ENCODE measurements around the gene OR2J3. TPM values are rescaled to one million over a fixed set of nuclear protein-coding genes. Genes with fewer than 3 reads are reported as not detected.

OR2J3 gene
- total and polyA plus RNA-seq, 10 of the 15 experiments (the other 5 are each of a cell fraction or from before 2014, with no cell fraction given) = not detected

DNA sequence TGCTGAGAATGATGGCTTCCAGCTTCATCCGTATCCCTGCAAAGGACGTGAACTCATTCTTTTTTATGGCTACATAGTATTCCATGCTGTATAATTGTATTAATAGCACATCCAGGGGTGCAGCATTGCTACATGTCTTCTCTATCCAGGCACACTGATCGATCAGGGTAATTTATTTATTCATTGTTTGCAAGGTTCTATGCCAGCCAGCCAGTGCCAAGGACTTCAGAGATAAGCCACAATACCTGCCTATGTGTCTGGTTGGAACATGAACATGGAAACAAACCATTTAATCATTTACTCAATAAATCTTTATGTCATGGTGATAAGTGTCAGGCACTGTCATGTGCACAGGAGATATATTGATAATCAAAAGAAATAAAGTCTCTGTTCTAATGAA is 14.9 kb upstream of the OR2J3 start:
- Histone ChIP-seq H3K4me3 (no peak overlapping the region), H3K79me2 (ENCODE audit: control insufficient read depth, insufficient read depth, low read length) (no peaks in the 10 kb centered on the region), H4K20me1 (ENCODE audit: control insufficient read depth, insufficient read depth) (no peaks in the 10 kb centered on the region), H3K4me2 (ENCODE audit: control insufficient read depth, insufficient read depth) (no peak overlapping the region), H2AFZ (ENCODE audit: control insufficient read depth, low read depth, low read length) (no peak overlapping the region), H3K9me3 (replicated peaks; ENCODE audit: control insufficient read depth, insufficient read depth, low read length) (no peaks in the 10 kb centered on the region), H3K36me3 (ENCODE audit: control insufficient read depth in 2 of 2, insufficient read depth in 2 of 2, low read length in 1 of 2) (no peaks in the 10 kb centered on the region), H3K27me3 (replicated peaks in 1 of 2; ENCODE audit: control insufficient read depth in 2 of 2, insufficient read depth in 2 of 2, low read length in 1 of 2) (no peaks in the 10 kb centered on the region), H3K27ac (ENCODE audit: control insufficient read depth, insufficient read depth) (no peak overlapping the region), H3K9ac (ENCODE audit: control insufficient read depth, insufficient read depth, low read length) (no peak overlapping the region), H3K4me1 (ENCODE audit: control insufficient read depth, insufficient read depth, low read length) (no peaks in the 10 kb centered on the region)
- WGBS (ENCODE audit: insufficient coverage, insufficient replicate concordance, low lambda C conversion rate, missing lambda C conversion rate) = 30% methylated on average over 3 of the region's 3 CpGs
- FAIRE-seq (no peak), ATAC-seq (no peak), DNase-seq (ENCODE audit: low read depth, low spot score) (no peak)
- ChIA-PET POLR2A (no interaction called here), RAD21 (ENCODE audit: unreplicated experiment) (no interaction called here), SMC1A (ENCODE audit: uncharacterized antibody, unreplicated experiment) (no interaction called here), CTCF (no interaction called here)
- intact Hi-C loops (cut with micrococcal nuclease; ENCODE audit: unreplicated experiment) = no loop called here
- TF ChIP-seq ZNF622 (IDR thresholded peaks at IDR 0.05) (no peak), SMC3 (IDR thresholded peaks at IDR 0.05; ENCODE audit: borderline replicate concordance, low read length) (no peak), MTA2 (IDR thresholded peaks at IDR 0.05; ENCODE audit: low read depth) (no peak), ZBTB11 (CRISPR knock-in tag; IDR thresholded peaks at IDR 0.05) (no peak), YBX1 (IDR thresholded peaks at IDR 0.05) (no peak), USF1 (IDR thresholded peaks at IDR 0.05; ENCODE audit: borderline replicate concordance, extremely low read length, insufficient read depth, low read depth, low read length) (no peak), PML (IDR thresholded peaks at IDR 0.05; ENCODE audit: low read length) (no peak), ESRRA (IDR thresholded peaks at IDR 0.05; ENCODE audit: low read length) (no peak), SRF (IDR thresholded peaks at IDR 0.05; ENCODE audit: low read depth in 2 of 2, low read length in 2 of 2) (no peak), NFYB (IDR thresholded peaks at IDR 0.05; ENCODE audit: insufficient read depth, low read depth, low read length) (no peak), ZNF24 (IDR thresholded peaks at IDR 0.05) (no peak), BCLAF1 (IDR thresholded peaks at IDR 0.05) (no peak), TCF7 (IDR thresholded peaks at IDR 0.05; ENCODE audit: borderline replicate concordance) (no peak), E2F4 (IDR thresholded peaks at IDR 0.05; ENCODE audit: low read depth, low read length) (no peak), MTA3 (IDR thresholded peaks at IDR 0.05; ENCODE audit: borderline replicate concordance, low read length) (no peak), TAF1 (IDR thresholded peaks at IDR 0.05; ENCODE audit: borderline replicate concordance, low read depth, low read length) (no peak), SUPT20H (IDR thresholded peaks at IDR 0.05; ENCODE audit: borderline replicate concordance, control insufficient read depth, low read depth, low read length) (no peak)
- in situ Hi-C loops (cut with MboI) = no loop called here
- no TSS peak for BruUV-seq (replicated peaks)

All from GM12878 (cell line).